A549 (cell line): ENCODE data around the gene PRRG2. TPM values are rescaled to one million over a fixed set of nuclear protein-coding genes. Genes with fewer than 3 reads are reported as not detected.

ENCODE experiments used
- ATAC-seq, 2 experiments: fragments of 200-7000 bp in 1 of 2; fragments of >200 bp in 1 of 2; cut with Nextera tagmentation in 1 of 2; cut with Tn5 transposase in 1 of 2; 3 replicates each; pipeline versions ENCODE4 v1.8.0 to v1.9.1; 2018 to 2020; ENCODE audit warnings: mild to moderate bottlenecking in 1 of 2, moderate library complexity in 1 of 2
- CTCF ChIA-PET: fragments of 300-600 bp; sonication (Branson Sonifier 250); formaldehyde crosslinking; extraction: SDS; loops from one replicate; lab custom pipeline; 2021; ENCODE audit warnings: antibody characterized with exemption, inconsistent platforms; lab: Yijun Ruan, JAX
- POLR2A ChIA-PET: fragments of 350-600 bp; formaldehyde crosslinking; extraction: SDS; loops from one replicate; lab custom pipeline; 2021; ENCODE audit warnings: antibody characterized with exemption, inconsistent platforms; lab: Yijun Ruan, JAX
- DNase-seq, 2 experiments: peaks; one replicate each; pipeline versions ENCODE4 v3.0.0 to v3.0.0-alpha.2; 2011 to 2016; ENCODE audit warnings: low read depth in 1 of 2, low spot score in 1 of 2
- FAIRE-seq: peaks from 2 replicates; lab custom pipeline; 2011; peaks lifted over from hg19 to GRCh38; lab: Jason Lieb, UNC
- H3K27ac ChIP-seq, 2 experiments: fragments of >200 bp; sonication (Bioruptor Twin); formaldehyde crosslinking; 3 replicates each; pipeline ENCODE4 v1.5.1; 2016 to 2017
- H3K4me1 ChIP-seq: fragments of >200 bp; sonication (Bioruptor Twin); formaldehyde crosslinking; 3 replicates; pipeline ENCODE4 v1.6.1; 2016
- H3K4me2 ChIP-seq: fragments of >200 bp; sonication (Bioruptor Twin); formaldehyde crosslinking; 3 replicates; pipeline ENCODE4 v1.6.1; 2016
- H3K4me3 ChIP-seq: fragments of >200 bp; sonication (Bioruptor Twin); formaldehyde crosslinking; 3 replicates; pipeline ENCODE4 v1.5.1; 2016
- H3K9me3 ChIP-seq: fragments of >200 bp; sonication (Bioruptor Twin); formaldehyde crosslinking; 3 replicates; pipeline ENCODE4 v1.6.1; 2016
- BCL3 ChIP-seq: fragments of >200 bp; sonication (Bioruptor Twin); formaldehyde crosslinking; IDR thresholded peaks from 3 replicates; pipeline ENCODE4 v1.6.1; 2016
- CBX2 ChIP-seq: fragments of 200-600 bp; sonication (generic); IDR thresholded peaks from 2 replicates; pipeline ENCODE4 v1.6.1; 2016; ENCODE audit warnings: low read depth, mild to moderate bottlenecking, borderline replicate concordance
- CBX8 ChIP-seq: fragments of 200-600 bp; sonication (generic); IDR thresholded peaks from 2 replicates; pipeline ENCODE4 v1.6.1; 2016
- CEBPB ChIP-seq, 2 experiments: fragments of >200 bp in 1 of 2; sonication (Bioruptor Twin) in 1 of 2; formaldehyde crosslinking in 1 of 2; IDR thresholded peaks; 2 replicates each; pipeline ENCODE4 v1.6.1; 2012 to 2016
- CHD4 ChIP-seq: fragments of 200-600 bp; sonication (generic); IDR thresholded peaks from 2 replicates; pipeline ENCODE4 v1.6.1; 2016; ENCODE audit warnings: antibody characterized with exemption, mild to moderate bottlenecking, borderline replicate concordance
- EHMT2 ChIP-seq: fragments of 200-600 bp; sonication (generic); IDR thresholded peaks from 2 replicates; pipeline ENCODE4 v1.6.1; 2016; ENCODE audit warnings: antibody characterized with exemption, low read depth, mild to moderate bottlenecking, moderate library complexity
- ESRRA ChIP-seq: fragments of 150-350 bp; IDR thresholded peaks from 2 replicates; pipeline ENCODE4 v1.6.1; 2014; ENCODE audit warnings: mild to moderate bottlenecking, low read length, borderline replicate concordance
- FOSB ChIP-seq: fragments of 250-450 bp; sonication (Bioruptor Pico); IDR thresholded peaks from 2 replicates; pipeline ENCODE4 v1.5.0; 2020; ENCODE audit warnings: mild to moderate bottlenecking, moderate library complexity
- HEYL ChIP-seq: fragments of 250-450 bp; sonication (Bioruptor Pico); IDR thresholded peaks from 2 replicates; pipeline ENCODE4 v1.8.0; 2021; ENCODE audit warnings: mild to moderate bottlenecking, moderate library complexity
- HOXA7 ChIP-seq: fragments of 250-450 bp; sonication (Bioruptor Pico); IDR thresholded peaks from 2 replicates; pipeline ENCODE4 v1.5.0; 2020; ENCODE audit warnings: mild to moderate bottlenecking, moderate library complexity
- JUNB ChIP-seq: fragments of >200 bp; sonication (Bioruptor Twin); formaldehyde crosslinking; IDR thresholded peaks from 2 replicates; pipeline ENCODE4 v1.6.1; 2016
- MAFK ChIP-seq: fragments of 450-650 bp; IDR thresholded peaks from 2 replicates; pipeline ENCODE4 v1.6.1; 2014; ENCODE audit not compliant: partially characterized antibody
- MAZ ChIP-seq: fragments of 150-350 bp; IDR thresholded peaks from 2 replicates; pipeline ENCODE4 v1.6.1; 2014; ENCODE audit warnings: antibody characterized with exemption, low read depth, low read length, borderline replicate concordance
- MYC ChIP-seq: IDR thresholded peaks from 2 replicates; pipeline ENCODE4 v1.6.1; 2012; ENCODE audit warnings: mild to moderate bottlenecking, inconsistent platforms, low read length, improper control_type of control experiment, borderline replicate concordance
- PBX3 ChIP-seq: IDR thresholded peaks from 2 replicates; pipeline ENCODE4 v1.6.1; 2012
- RCOR1 ChIP-seq: fragments of 150-350 bp; IDR thresholded peaks from 2 replicates; pipeline ENCODE4 v1.6.1; 2014; ENCODE audit warnings: antibody characterized with exemption, low read length, low read depth
- RFX5 ChIP-seq: fragments of 450-650 bp; IDR thresholded peaks from 2 replicates; pipeline ENCODE4 v1.7.1; 2014; ENCODE audit warnings: antibody characterized with exemption, mild to moderate bottlenecking, moderate library complexity
- SREBF2 ChIP-seq: fragments of 450-650 bp; IDR thresholded peaks from 2 replicates; pipeline ENCODE4 v1.6.1; 2014; ENCODE audit warnings: mild to moderate bottlenecking, moderate library complexity
- TFCP2L1 ChIP-seq: fragments of 250-450 bp; sonication (Bioruptor Pico); IDR thresholded peaks from 2 replicates; pipeline ENCODE4 v1.5.0; 2021; ENCODE audit warnings: mild to moderate bottlenecking
- ZNF302 ChIP-seq: fragments of 250-450 bp; sonication (Bioruptor Pico); IDR thresholded peaks from 2 replicates; pipeline ENCODE4 v1.9.0; 2021; ENCODE audit warnings: inconsistent platforms, mild to moderate bottlenecking, moderate library complexity
- WGBS: methylation state at CpG from one replicate; pipeline ENCODE4 v1.1.6; 2017; ENCODE audit errors: missing lambda C conversion rate; 5-methylcytosine and 5-hydroxymethylcytosine counted together
- polyA plus RNA-seq, 4 experiments: library from polyadenylated mRNA; depleted of rRNA in 3 of 4; stranded (reverse); fragments of >200 nt; fragmentation: RNase III in 1 of 4; extraction: RNeasy Plus Mini Kit Qiagen cat#74134 plus additional on column Dnase treatment in 1 of 4; gene quantifications; 2 replicates in 3 of 4; 3 replicates in 1 of 4; pipeline ENCODE4 v1.2.3, GENCODE V29; 2011 to 2017
- TF ChIP-seq, protein P1 (sequence below): fragments of >200 bp; sonication (Bioruptor Twin); formaldehyde crosslinking; IDR thresholded peaks from 3 replicates; pipeline ENCODE4 v1.5.1; 2016
- TF ChIP-seq, protein P2 (sequence below): fragments of 450-650 bp; IDR thresholded peaks from 2 replicates; pipeline ENCODE4 v1.6.1; 2014; ENCODE audit warnings: antibody characterized with exemption

PRRG2 gene
- polyA plus RNA-seq, 2 of the 4 experiments (the other 2 are of a cell fraction), result 0.53 to 1.0 TPM

DNA sequence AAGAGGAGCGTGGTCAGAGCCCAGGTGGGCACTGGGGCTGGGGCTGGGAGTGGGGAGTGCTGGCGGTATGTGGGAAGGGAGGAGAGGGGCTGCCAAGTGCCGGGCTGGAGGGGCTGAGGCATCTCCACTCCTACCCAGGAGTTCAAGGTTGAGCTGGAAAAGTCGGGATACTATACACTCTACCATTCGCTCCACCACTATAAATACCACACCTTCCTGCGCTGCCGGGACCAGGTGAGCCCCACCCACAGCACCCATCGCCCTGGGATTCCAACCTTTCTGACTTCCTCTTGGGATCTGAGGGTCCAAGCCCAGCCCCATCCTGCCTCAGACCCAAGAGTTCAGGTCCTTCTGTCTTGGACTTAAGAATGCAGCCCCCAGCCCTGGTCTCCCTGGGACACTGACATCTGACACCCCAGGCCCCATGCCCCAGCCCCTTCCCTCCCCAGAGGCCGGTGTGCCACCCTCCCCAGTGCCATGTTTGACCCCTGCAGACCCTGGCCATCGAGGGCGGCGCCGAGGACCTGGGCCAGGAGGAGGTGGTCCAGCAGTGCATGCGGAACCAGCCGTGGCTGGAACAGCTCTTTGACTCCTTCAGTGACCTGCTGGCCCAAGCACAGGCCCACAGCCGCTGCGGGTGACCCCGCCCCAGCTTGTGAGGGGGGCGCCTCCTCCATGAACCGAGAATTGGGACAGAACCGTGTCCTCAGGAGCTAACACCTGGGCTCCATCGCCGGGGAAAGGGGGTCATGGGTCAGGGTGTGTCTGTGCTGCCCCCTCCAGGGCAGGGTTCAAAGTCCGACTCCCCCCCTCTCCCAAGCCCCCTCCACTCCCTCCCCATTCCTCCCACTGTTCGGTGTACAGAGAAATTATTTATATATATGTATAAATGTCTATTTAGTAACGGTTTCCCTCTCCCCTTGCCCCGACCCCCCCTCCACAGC lies 44.1 kb downstream of the PRRG2 start:
- Histone ChIP-seq H3K4me2 (no peak overlapping the region), H3K9me3 (no peaks in the 10 kb centered on the region)
- ATAC-seq, result peak; percentile 28 to 43; a peak in 5 of 6 replicates
- TF ChIP-seq MAFK (no peak), RFX5 (no peak), MYC (no peak), HEYL (CRISPR knock-in tag) (no peak), CBX8 (no peak), ZNF302 (CRISPR knock-in tag) (no peak), ESRRA (no peak), SREBF2 (no peak), CBX2 (no peak), EHMT2 (no peak), CEBPB (IDR thresholded peaks at IDR 0.05) (no peak), RCOR1 (no peak), JUNB (no peak), TFCP2L1 (CRISPR knock-in tag) (no peak), HOXA7 (CRISPR knock-in tag) (no peak), CHD4 (no peak), PBX3 (no peak), FOSB (no peak)
- TF ChIP-seq, protein P1, sequence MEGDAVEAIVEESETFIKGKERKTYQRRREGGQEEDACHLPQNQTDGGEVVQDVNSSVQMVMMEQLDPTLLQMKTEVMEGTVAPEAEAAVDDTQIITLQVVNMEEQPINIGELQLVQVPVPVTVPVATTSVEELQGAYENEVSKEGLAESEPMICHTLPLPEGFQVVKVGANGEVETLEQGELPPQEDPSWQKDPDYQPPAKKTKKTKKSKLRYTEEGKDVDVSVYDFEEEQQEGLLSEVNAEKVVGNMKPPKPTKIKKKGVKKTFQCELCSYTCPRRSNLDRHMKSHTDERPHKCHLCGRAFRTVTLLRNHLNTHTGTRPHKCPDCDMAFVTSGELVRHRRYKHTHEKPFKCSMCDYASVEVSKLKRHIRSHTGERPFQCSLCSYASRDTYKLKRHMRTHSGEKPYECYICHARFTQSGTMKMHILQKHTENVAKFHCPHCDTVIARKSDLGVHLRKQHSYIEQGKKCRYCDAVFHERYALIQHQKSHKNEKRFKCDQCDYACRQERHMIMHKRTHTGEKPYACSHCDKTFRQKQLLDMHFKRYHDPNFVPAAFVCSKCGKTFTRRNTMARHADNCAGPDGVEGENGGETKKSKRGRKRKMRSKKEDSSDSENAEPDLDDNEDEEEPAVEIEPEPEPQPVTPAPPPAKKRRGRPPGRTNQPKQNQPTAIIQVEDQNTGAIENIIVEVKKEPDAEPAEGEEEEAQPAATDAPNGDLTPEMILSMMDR, result no peak
- TF ChIP-seq, protein P2, sequence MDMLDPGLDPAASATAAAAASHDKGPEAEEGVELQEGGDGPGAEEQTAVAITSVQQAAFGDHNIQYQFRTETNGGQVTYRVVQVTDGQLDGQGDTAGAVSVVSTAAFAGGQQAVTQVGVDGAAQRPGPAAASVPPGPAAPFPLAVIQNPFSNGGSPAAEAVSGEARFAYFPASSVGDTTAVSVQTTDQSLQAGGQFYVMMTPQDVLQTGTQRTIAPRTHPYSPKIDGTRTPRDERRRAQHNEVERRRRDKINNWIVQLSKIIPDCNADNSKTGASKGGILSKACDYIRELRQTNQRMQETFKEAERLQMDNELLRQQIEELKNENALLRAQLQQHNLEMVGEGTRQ, result no peak
- TF ChIP-seq, all 56 proteins: peak for 0
- FAIRE-seq, result no peak
- ChIA-PET CTCF (interaction anchor here (0.6 to 2.5 kb wide), 6 partner anchors 9 to 47 kb away, joined by 3 to 11 read pairs (median 4); partner anchors contain the start of gene RRAS), POLR2A (no interaction called here)
- Histone ChIP-seq H3K27ac (no peak overlapping the region), H3K4me3 (no peak overlapping the region), H3K4me1 (no peaks in the 10 kb centered on the region)
- DNase-seq, result no peak
- WGBS, result 80% methylated on average over 21 of the region's 27 CpGs

GRCh38 chr19:49626226-49626625 lies 45.1 kb downstream of the PRRG2 start:
- WGBS, result 83% methylated on average over 9 of the region's 11 CpGs
- POLR2A ChIA-PET, result no interaction called here
- no peak for ATAC-seq

More at GRCh38 chr19:49626226-49626625, 45.1 kb downstream of the PRRG2 start:
- TF ChIP-seq, protein P2, result no peak
- TF ChIP-seq CBX2, result no peak
- TF ChIP-seq CHD4, result no peak
- no peak for TF ChIP-seq RCOR1
- TF ChIP-seq BCL3, result no peak
- no peak for TF ChIP-seq MAZ
- TF ChIP-seq, all 56 proteins: peak for 0
- Histone ChIP-seq H3K4me1 (no peaks in the 10 kb centered on the region), H3K4me2 (no peak overlapping the region), H3K9me3 (no peaks in the 10 kb centered on the region), H3K4me3 (no peak overlapping the region), H3K27ac (no peak overlapping the region)
- no peak for DNase-seq
- CTCF ChIA-PET, result interaction anchor here (0.6 to 2.5 kb wide), 4 partner anchors 10 to 57 kb away, joined by 3 to 11 read pairs (median 5); no protein-coding TSS in a partner anchor
- FAIRE-seq, result no peak
